Esophagus mucosa (tissue), 1 donor: ENCODE measurements around the gene TESMIN. TPM values are rescaled to one million over a fixed set of nuclear protein-coding genes. Genes with fewer than 3 reads are reported as not detected.
A peak's percentile ranks its signal among the peaks of the same experiment; 100 is the strongest.

Source experiments
- ATAC-seq: fragments of 200-7000 bp; cut with Tn5 transposase; one replicate; pipeline ENCODE4 v1.9.1; 2020
- total RNA-seq: library from RNA; stranded (reverse); gene quantifications from one replicate; pipeline ENCODE4 v1.2.4, GENCODE V29; 2023
- donor health status: DM: yes; HTN: yes; CAD: no.

The TESMIN gene, protein sequence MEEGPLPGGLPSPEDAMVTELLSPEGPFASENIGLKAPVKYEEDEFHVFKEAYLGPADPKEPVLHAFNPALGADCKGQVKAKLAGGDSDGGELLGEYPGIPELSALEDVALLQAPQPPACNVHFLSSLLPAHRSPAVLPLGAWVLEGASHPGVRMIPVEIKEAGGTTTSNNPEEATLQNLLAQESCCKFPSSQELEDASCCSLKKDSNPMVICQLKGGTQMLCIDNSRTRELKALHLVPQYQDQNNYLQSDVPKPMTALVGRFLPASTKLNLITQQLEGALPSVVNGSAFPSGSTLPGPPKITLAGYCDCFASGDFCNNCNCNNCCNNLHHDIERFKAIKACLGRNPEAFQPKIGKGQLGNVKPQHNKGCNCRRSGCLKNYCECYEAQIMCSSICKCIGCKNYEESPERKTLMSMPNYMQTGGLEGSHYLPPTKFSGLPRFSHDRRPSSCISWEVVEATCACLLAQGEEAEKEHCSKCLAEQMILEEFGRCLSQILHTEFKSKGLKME
- total RNA-seq = 5.2 TPM

DNA sequence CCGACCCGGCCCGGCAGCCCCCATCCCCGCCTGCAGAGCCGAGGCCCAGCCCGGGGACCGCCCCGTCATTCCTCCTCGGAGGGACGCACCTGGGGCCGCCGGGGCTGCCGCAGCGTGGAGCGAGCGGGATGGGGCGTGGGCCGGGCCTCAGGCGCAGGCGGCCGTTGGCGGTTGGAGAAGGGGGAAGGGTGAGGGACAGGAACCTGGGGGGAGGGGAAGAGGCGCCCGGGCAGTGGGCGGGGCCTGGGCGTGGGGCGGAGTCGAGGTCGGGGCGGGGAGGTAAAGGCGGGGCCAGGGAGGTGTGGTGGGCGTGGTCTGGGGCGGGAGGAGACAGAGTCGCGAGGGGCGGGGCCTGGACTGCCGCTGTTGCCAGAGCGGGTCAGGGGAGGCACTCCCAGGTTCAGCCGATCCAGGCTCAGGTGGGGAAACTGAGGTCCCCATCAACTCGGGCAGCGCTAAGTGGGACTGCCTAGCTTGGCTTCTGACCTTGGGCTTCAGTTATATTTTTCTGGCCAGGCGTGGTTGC, at the start of gene TESMIN:
TSS of gene TESMIN (minus strand) at position 190 of the 526 bp plus-strand sequence. CDS start 860 bp downstream, outside the sequence.
- peak; percentile 99 for ATAC-seq

DNA sequence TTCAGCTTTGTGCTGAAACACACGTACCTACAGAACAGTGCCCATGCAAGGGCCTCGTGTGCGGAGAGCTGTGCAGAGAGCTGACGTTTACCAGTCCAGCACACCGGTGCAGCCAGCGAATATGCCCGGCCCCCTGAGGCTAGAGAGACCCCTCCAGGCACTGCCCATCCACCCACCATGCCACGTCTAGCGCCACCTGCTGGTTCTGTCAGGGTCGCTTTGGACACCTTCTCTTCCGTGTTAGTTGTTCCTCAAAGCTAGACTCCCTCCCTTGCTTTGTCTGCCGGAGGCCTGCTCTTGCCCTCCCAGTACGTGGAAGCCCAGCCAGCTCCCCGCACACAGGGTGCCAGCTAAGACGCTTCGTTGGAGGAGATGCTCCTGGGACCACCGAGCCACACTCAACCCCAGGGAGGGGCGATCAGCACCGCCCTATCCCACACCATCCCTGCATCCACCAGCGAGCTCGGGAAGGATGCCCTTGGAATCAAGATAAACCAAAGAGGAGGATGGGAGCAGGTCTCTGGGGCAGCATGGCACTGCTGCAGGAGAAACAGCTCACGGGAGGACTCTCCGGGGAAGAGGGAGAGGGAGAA, 47.0 kb upstream of the TESMIN start:
- peak; percentile 26 for ATAC-seq

DNA sequence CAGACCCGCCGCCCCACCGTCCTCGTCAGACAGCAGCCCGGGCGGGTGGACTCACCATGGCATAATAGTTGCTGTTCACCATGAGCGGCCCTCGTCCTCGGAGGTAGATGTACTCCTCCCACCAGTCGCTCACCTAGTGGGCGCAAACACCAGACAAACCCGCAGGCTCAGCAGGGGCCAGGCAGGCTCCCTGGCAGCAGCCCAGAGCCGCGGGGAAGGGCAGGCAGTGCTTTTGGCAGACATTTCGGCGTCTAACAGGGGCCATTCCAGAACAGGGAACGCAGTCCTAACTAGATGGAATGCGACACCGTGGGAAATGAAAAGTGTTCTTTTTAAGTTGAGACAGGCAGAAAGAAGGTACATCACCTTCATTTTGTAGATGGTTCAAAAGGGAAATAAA, 45.5 kb upstream of the TESMIN start:
- no peak for ATAC-seq

DNA sequence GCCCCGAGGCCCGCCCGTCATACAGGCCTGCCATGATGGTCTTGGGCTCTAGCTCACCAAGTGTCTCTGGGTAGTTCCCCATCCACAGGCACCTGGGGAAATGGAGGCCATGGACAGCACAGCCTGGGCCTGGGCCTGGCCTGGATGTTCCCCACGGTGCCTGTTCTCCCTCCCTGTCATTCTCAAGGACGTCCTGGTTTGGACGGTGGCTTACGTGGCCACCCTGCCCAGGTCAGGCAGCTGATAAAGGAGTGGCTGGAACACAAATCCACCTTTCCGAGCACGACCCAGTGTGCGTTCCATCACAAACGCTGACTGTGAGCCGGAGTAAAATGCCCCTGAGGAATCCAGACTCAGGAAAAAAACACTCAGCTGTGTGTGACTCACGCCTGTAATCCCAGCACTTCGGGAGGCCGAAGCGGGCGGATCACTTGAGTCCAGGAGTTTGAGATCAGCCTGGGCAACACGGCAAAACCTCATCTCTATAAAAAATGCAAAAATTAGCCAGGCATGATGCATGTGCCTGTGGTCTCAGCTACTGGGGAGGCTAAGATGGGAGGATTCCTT, 41.2 kb upstream of the TESMIN start:
- ATAC-seq = peak; percentile 29

DNA sequence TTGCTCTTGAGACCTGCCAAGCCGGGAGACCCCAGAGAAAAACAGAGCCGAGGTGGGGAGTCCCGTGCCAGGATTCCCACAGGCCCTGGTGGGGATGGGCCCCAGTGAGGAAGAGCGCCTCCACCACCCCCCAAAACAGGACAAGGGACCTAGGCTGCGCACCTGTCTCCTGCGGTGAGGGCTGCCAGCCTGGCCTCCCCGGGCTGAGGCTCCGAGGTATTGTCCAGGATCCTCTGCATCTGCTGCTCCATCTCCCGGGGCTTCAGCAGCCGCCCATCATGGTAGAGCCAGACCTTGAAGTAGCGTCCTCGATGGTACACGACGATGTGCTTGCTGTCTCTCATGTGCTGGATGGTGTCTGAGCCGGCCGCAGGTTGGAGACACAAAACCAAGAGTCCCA, 33.3 kb upstream of the TESMIN start:
- no peak for ATAC-seq

DNA sequence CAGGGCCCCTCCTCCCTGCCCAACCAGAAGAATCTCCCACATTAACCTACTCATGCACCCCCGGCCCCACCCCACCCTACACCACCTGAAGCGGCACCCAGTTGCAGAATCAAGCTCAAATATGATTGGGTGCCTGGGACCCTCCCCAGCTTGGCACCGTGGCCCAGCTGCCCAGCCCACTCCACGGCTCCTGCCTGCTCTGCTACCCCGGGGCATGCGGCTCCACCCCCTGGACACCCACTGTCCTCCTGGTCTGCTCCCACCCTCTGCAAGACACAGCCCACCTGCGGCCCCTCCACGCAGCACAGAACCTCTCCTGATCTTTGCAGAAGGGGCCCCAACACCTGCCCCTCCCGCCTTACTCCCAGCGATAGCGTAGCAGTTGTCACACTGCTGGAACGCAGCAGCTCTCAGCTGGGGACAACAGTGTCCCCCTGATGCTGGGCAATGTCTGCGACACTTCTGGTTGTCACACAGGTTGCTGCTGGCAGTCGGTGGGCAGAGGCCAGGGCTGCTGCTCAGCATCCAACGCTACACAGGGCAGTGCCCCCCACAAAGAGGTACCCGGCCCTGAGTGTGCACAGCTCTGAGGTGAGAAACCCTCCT, 32.0 kb upstream of the TESMIN start:
- no peak for ATAC-seq

DNA sequence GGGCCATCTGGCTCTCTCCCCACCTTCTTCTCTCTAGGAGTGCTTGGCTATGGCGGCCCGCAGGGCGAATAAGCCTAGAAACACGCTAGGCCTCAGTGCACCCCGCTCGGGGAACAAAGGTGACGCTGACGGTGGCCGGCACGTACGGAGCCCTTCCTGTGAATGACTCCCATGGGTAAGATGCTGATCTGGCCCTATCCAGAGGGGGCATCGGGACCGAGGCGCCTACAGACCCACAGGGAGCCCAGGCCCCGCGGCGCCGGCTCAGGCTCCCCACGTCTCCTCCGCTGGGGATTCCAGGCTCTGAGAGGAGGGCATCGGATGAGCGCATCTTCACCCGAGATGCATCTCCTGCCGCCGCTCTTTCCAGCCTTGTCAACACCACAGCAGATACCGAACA, 31.4 kb upstream of the TESMIN start:
- peak; percentile 29 for ATAC-seq

DNA sequence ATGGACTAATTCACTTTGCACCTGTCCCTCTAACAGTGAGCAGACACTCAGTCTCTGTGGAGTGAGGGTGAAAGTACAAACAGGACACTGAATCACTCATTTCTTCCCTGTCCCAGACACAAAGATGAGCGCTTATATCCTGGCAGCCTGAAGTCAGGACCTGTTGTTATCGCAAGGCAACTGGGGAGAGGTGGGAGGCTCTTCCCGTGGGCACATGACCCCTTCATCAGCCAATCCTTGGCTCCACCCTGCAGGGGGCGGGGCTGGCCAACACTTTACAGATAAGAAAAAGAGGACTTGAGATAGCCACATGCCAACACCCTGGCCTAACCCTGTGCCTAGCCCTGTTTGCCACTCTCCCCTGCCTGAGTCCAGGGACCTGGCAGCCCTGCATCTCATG, 29.5 kb upstream of the TESMIN start:
- ATAC-seq = no peak

DNA sequence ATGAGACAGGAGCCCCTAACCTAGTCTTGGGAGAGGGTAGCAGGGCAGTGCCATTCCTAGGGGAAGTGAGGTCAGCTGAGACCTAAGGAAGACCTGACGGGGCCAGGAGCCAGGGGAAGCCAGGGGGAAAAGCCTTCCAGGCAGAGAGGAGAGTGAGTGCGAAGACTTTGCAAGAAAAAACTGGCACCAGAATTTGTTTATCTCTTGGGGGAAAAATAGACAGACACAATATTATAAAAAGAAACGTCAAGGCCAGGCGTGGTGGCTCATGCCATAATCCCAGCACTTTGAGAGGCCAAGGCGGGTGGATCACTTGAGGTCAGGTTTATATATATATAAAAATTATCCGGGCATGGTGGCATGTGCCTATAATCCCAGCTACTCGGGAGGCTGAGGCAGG, 26.9 kb upstream of the TESMIN start:
- no peak for ATAC-seq

DNA sequence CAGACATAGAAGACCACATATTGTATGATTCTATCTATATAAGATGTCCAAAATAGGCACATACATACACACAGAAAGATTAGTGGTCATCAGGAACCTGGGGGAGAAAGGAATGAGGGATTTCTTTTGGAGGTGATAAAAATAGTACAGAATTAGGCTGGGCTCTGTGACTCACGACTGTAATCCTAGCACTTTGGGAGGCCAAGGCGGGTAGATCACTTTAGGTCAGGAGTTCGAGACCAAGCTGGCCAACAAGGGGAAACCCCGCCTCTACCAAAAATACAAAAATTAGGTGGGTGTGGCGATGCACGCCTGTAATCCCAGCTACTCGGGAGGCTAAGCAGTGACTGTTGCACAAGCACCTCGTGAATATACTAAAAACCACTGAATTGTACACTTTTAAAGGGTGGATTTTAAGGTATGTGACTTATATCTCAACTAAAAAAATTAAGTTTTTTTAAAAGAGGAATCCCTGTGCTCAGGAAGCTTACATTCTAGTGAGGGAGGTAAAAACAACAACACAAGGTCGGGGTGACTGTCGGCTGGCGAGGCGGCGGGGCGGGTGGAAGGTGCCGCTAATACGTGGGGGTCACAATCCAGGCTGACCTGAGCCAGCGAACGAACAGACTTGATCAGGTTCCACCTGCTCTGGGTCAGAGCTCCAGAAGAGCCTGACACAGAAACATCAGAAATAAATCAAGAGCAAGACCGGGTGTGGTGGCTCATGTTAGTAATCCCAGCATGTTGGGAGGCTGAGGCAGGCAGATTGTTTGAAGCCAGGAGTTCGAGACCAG, 25.3 kb upstream of the TESMIN start:
- no peak for ATAC-seq

DNA sequence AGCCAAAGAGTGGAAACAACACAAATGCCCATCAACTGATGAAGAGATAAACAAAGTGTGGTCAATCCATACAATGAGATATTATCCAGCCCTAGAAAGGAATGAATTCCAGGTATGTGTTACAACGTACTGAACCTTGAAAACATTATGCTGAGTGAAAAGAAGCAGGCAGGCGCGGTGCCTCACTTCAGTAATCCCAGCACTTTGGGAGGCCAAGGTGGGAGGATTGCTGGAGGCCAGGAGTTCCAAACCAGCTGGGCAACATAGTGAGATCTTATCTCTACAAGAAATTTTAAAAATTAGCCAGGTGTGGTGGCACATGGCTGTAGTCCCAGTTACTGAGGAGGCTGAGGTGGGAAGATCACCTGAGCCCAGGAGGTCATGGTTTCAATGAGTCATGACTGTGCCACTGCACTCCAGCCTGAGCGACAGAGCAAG, 24.6 kb upstream of the TESMIN start:
- no peak for ATAC-seq

DNA sequence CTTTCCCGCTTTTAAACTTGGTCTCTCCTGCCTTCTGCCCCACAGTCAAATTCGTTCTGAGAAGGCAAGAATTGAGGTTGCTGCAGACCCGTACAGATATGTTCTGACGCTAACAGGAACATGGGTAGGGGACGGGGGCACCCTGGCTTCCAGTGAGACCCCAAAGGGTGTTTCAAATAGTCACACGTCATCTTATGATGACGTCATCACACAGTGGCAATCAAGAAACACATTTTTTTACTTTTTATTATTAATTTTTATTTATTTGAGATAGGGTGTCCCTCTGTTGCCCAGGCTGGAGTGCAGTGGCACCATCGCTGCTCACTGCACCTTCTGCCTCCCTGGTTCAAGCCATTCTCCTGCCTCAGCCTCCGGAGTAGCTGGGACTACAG, 22.9 kb upstream of the TESMIN start:
- ATAC-seq = no peak

DNA sequence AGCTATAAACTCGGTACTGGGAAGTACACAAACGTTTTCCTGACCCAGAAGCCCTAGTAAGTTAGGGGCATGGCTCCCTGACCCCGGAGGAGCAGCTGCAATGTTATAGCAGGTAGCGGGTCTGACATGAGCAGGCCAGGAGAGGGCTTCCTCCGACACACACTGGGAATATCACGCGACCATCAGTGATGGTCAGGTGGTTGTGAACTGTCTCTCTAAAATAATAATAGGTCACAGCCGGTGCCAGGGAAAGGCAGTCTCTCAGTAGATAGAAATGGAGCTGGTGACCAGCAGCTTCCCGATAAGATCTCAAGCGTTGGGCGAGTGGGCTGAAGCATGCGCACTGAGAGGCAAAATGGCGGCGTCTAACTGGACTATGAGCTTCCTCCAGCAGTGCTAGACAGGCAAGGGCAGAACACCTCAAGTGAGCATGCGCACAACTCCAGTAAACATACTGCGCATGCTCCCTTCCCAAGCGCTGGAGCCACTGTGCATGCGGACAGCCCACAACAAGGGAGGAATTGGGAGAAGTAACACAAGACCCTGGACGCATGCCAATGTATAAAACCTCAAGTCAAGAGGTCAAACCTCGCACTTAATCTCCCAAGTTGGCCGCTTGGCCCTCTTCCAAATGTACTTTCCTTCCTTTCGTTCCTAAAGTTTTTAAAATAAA, 22.3 kb upstream of the TESMIN start:
- no peak for ATAC-seq

DNA sequence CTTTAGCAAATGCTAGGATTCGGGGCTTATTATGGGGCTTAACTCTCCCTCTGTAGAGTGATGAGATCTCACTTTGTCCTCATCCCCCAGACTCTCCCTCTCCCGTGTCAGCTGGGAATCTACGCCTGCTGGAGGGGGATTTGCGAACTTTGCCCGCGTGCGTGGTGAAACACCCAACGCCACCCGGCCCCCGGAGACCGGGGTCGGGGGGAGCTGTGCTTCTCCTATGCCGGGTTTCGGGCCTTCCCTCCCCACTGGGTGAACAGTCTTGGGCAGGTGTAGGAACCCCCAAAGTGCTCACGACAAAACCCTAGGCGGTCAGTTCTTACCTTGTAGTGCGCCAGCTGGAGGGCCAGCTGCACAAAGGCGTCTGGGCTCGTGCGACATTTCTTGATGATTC, 21.6 kb upstream of the TESMIN start:
- no peak for ATAC-seq

DNA sequence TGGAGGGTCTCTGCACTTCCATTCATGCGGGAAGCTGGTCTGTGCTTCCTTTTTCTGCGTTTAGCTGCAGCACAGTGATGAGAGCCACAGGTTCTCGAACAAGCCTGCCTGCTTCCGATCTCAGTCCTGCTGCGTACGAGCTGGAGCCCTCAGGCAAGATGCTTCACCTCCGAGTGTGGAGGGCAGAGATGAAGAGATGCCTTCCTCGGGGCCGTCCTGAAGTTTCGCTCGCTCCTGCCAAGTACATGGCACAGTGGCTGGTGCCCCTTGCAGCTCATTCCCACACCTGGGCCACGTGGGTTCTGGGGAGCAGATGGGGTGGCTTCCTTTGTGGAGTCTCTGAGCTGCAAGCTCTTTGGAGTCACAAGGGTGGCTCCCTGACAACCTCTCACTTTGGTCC, 19.5 kb upstream of the TESMIN start:
- no peak for ATAC-seq

DNA sequence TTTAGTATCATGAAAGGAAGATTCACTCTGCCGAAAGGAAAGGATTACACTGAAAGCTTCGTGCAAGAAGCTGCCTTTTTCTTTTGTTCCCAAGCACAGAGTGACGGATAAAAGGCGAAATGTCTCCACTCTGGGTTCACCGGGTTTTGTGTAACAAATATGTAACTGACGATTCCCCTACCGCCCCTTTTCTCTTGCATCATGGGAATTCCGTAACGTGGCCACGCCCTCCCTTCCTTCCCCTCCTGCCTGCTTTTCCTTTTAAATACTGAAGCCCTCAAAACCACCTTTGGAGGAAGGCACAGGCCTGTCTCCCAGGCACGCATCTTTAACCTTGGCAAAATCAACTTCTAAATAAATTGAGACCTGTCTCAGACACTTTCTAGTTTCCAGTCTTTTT, 16.4 kb upstream of the TESMIN start:
- no peak for ATAC-seq

DNA sequence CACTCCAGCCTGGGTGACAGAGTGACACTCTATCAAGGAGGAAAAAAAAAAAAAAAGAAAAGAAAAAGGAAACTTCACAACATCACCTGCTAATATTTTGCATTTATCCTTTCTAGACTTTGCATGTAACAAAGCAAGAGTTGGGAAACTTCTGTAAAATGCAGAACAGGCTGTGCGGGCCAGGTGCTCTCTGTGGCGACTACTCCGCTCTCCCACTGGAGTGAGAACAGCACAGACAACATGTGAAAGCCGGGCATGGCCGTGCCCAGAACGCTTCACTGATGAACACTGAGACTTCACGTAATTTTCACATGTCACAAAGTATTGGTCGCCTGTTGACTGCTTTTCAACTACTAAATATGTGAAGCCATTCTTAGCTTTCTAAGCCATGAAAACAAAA, 15.5 kb upstream of the TESMIN start:
- no peak for ATAC-seq

DNA sequence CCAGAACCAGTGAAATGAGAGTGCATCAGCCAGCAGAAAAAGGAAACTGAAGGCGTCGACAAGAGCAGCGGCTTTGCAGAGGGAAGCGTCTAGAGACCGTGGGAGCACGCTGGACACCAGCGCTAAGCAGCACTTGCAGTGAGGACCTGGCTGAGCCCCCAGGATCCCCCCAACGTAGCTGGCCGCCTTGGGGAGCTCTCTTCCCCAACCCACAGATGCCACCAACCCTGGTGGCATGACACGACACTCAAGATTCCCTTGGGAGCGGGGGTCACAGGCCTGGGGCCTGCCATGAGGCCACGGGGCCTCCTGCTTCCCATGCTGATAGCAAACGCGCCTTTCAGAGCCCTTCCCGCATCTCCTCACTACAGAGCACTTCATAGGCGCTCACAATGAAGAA, 13.4 kb upstream of the TESMIN start:
- ATAC-seq = no peak

DNA sequence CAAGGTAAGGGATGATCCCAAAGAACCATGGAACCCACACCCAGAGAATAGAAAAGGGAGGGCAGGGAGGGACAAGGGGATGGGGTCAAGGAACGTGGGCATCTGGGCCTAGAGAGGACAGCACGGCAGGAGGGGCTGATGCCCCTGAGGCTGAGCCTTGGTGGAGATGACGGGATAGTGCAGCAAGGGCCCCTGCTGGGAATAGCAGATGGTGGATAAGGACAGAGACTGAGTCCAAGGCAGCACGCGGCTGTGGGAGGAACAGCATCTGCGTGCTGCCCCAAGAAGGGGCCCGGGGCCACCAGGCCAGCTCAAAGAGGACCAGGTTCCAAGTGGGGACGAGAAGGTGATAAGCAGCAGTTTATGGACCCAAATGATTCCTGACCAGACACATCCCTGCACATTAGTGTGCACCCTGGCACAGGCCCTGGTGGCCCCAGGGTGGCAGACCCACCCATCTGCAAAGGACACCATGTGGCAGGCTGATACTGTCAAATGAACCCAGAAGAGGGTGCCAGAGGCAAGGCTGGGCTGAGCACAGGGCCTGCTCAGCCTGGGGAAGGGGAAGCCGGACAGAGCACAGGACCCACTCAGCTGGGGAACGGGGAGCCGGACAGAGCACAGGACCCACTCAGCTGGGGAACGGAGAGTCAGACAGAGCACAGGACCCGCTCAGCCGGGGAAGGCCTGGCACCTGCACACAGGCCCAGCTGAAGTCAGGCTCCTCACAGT, 12.8 kb upstream of the TESMIN start:
- no peak for ATAC-seq

DNA sequence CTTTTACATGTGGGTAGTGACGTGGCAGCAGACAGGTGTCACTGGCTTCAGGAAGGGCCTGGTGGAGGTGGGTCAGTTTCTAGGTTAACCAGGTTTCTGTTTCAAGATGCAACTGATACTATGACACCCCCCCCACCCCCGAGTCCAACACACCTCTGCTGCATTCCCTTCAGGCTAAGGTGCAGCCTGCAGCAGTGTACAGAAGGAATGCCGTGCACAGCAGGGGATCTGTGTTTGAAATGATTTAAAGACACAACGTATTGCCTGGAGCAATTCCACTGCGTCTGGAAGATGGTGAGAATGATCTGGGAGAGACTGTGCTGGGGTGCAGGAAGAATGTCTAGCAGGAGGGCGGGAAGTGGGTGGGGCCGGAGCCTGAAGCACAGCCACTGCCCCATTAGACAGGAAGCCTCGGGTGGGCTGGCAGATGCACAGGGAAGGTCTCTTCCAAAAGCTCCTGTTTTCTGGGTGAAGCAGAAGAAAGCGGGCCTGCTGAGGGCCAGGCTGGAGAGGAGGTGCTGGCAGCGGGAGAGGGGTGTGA, 11.9 kb upstream of the TESMIN start:
- ATAC-seq = no peak

DNA sequence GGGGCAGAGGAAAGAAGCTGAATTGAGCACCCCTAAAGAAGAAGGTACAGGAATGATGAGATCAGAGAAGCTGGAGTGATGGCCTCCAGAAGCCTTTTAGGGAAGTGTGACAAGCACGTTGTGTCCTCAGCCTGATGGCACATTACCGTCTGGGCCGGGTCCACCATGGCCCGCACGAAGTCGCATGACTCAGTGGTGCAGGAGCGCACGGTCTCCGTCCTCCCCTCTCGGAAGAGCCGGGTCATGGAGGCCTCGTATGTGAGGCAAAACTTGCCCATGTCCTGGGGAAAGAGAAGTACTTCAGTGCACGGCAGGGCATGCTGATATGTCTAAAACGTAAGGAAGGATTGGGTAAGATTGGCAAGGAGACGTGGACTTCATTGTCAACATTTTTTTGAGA, 11.2 kb upstream of the TESMIN start:
- no peak for ATAC-seq
